Osteocyte (in vitro differentiated cells): Measurements from ENCODE around the gene AQP12B. TPM values are rescaled to one million over a fixed set of nuclear protein-coding genes. Genes with fewer than 3 reads are reported as not detected.
A peak's percentile ranks its signal among the peaks of the same experiment; 100 is the strongest.
"Not testable (repeated sequence)": the region's sequence is repeated elsewhere in the genome, so short reads cannot be mapped to it uniquely, and the experiment has no call there.

Experiments used
- DNase-seq: peaks from one replicate; pipeline ENCODE4 v3.0.0; 2021; ENCODE audit warnings: mixed read lengths; ENCODE audit not compliant: unreplicated experiment; ENCODE audit errors: extremely low spot score
- H3K27ac Mint-ChIP-seq: one replicate; pipeline ENCODE4 v1.8.0; 2021; ENCODE audit warnings: mild to moderate bottlenecking, mixed read lengths; ENCODE audit not compliant: unreplicated experiment
- H3K27me3 Mint-ChIP-seq: one replicate; pipeline ENCODE4 v1.8.0; 2021; ENCODE audit warnings: mixed read lengths; ENCODE audit not compliant: unreplicated experiment
- H3K36me3 Mint-ChIP-seq: one replicate; pipeline ENCODE4 v1.8.0; 2021; ENCODE audit warnings: mixed read lengths; ENCODE audit not compliant: unreplicated experiment
- H3K4me1 Mint-ChIP-seq: one replicate; pipeline ENCODE4 v1.8.0; 2021; ENCODE audit warnings: mixed read lengths; ENCODE audit not compliant: unreplicated experiment
- H3K4me3 Mint-ChIP-seq: one replicate; pipeline ENCODE4 v1.8.0; 2021; ENCODE audit warnings: mild to moderate bottlenecking, moderate library complexity, mixed read lengths; ENCODE audit not compliant: unreplicated experiment
- H3K9me3 Mint-ChIP-seq: one replicate; pipeline ENCODE4 v1.8.0; 2021; ENCODE audit warnings: mixed read lengths; ENCODE audit not compliant: unreplicated experiment
- CTCF ChIP-seq: fragments of 200-600 bp; sonication (generic); IDR thresholded peaks from 2 replicates; pipeline ENCODE4 v1.5.0; 2021; ENCODE audit warnings: antibody characterized with exemption, mild to moderate bottlenecking, moderate library complexity
- total RNA-seq: library from RNA; stranded (reverse); gene quantifications from 2 replicates; pipeline ENCODE4 v1.2.1, GENCODE V29; 2021

The AQP12B gene
- total RNA-seq, 1 donor from 2014 or later = not detected

DNA sequence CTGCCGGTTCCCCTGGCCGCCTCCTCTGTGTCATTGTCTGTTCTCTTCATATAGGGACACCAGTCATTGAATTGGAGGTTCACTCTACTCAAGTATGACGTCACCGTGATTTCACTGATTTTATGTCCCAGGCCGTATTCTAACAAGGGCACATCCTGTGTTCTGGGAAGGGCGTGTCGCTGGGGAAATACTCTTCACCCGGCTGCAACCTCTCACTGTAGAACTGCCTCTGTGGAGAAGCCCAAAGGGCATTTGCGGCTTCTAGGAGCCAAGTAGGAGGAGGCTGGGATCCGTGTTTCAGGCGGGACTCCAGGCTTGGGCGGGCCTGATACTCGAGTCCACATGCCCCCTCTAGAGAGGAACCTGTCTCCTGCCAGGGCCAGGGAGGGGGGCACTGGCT is 13.8 kb upstream of the AQP12B start:
- H3K9me3 Mint-ChIP-seq, H3K36me3 Mint-ChIP-seq: not testable (repeated sequence)

GRCh38 chr2:240695593-240695992 is 12.9 kb upstream of the AQP12B start:
- H3K36me3 Mint-ChIP-seq, H3K4me3 Mint-ChIP-seq, H3K9me3 Mint-ChIP-seq, H3K27ac Mint-ChIP-seq, H3K27me3 Mint-ChIP-seq, DNase-seq, H3K4me1 Mint-ChIP-seq: not testable (repeated sequence)

More for the DNA sequence above, 13.8 kb upstream of the AQP12B start:
- not testable (repeated sequence) for H3K27me3 Mint-ChIP-seq, DNase-seq, H3K4me3 Mint-ChIP-seq, H3K27ac Mint-ChIP-seq, H3K4me1 Mint-ChIP-seq

- not testable (repeated sequence) for H3K9me3 Mint-ChIP-seq, H3K4me3 Mint-ChIP-seq, H3K4me1 Mint-ChIP-seq, H3K36me3 Mint-ChIP-seq, H3K27ac Mint-ChIP-seq, DNase-seq, H3K27me3 Mint-ChIP-seq
Observed at GRCh38 chr2:240694304-240694703, 11.6 kb upstream of the AQP12B start.

DNA sequence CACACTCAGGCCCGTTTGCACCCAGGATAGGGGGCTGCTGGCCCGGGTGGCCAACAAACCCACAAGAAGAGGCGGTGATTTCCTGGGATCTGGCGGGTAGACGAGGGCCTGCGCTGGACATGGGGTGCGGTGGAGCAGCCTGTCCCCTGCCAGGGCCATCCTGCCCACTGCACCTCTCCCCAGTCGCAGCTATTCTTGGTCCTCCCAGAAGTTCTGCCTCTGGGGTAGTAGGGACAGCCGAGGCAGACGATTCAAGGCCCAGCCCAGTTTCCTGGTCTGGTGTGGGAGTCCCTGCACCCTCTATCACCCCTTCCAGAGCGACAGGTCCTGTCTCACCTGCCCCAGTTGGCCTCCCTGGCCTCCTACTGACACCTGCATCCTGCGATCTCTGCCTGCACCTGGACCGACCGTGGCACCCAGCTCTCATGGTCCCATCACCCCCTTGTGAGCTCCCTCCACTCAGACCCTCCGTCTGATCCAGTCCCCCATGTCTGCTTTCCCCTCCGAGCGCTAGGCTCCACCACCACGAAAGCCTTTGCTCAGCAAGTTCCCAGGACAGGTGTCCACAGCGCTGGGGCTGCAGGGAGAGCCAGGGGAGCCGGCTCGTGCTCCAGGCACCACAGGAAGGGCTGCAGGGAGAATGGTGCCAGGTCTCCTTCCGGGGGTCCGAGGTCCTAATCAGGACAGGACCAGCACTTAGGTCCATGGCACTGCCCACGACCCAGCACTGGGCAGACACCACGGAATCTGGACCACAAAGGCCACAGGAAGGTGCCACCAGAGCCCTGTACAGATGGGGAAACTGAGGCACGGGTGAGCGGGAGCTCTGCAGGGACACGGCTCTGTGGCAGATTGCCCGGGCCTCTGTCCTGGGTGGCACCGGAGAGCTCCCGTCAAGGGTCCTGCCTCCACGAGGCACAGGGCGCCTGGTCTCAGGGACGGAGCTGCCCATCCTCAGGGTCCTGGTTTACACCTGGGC is 10.2 kb upstream of the AQP12B start:
- H3K36me3 Mint-ChIP-seq, H3K4me3 Mint-ChIP-seq, H3K9me3 Mint-ChIP-seq, H3K4me1 Mint-ChIP-seq, H3K27me3 Mint-ChIP-seq, H3K27ac Mint-ChIP-seq: not testable (repeated sequence)
- peak; percentile 78 for DNase-seq

- H3K4me3 Mint-ChIP-seq, H3K27me3 Mint-ChIP-seq, H3K36me3 Mint-ChIP-seq, H3K27ac Mint-ChIP-seq, H3K9me3 Mint-ChIP-seq, H3K4me1 Mint-ChIP-seq: not testable (repeated sequence)
- peak; percentile 84 for DNase-seq
Observed at GRCh38 chr2:240691631-240692420, 9.1 kb upstream of the AQP12B start, which contains the start of gene AQP12A. TSS of gene AQP12A (plus strand) at chr2:240691866. CDS start at chr2:240691914, 48 bp downstream.

DNA sequence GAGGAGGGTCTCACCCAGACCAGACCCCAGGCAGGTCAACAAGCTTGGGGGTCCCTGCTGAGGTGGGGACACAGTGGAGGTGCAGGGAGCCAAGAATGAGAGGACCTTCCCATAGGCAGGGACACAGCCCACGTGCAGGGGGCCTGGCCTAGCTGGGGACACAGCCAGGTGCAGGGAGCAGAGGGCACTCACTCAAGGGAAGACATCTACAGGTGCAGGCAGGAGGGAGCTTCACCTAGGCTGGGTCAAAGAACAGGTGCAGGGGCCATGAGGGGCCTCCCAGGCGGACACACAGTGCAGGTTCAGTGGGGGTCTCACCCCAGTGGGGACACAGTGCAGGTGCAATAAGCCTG is 8.4 kb upstream of the AQP12B start:
- H3K36me3 Mint-ChIP-seq, H3K4me1 Mint-ChIP-seq, H3K9me3 Mint-ChIP-seq, DNase-seq, H3K4me3 Mint-ChIP-seq, H3K27ac Mint-ChIP-seq, H3K27me3 Mint-ChIP-seq: not testable (repeated sequence)

DNA sequence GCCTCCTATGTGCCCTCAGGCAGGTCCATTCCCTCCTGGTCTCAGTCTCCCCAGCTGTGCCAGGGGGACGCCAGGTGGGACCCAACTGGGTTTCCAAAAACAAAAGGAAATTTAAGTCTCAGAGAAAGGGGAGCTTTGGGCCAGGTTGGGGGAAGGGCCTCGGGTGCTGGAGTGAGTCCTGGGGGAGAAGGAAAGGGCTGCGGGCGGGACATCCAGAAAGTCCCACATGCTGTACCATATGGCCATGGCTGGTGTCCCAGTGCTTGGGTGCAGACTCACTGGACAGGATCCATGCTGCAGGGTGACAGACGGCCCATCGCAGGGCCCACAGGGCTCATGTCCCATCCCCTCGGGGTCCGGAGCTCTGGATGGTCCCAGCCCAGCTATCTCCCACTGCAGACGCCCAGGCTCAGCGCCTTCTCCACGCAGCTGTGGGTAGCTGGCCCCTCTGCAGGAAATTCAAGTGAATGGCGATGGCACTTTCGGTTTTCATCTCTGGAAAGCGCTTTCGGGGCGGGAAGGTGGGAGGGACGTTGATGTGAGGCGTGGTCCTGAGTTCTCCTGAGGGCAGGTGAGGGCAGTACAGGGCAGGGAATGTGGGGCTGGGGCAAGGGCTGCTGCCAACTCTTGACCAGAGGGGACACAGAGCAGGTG is 7.9 kb upstream of the AQP12B start:
- H3K27me3 Mint-ChIP-seq, H3K9me3 Mint-ChIP-seq, H3K27ac Mint-ChIP-seq, H3K4me3 Mint-ChIP-seq, H3K4me1 Mint-ChIP-seq, H3K36me3 Mint-ChIP-seq: not testable (repeated sequence)
- DNase-seq = peak; percentile 56

- H3K36me3 Mint-ChIP-seq = no peaks in the 10 kb centered on the region
- H3K4me1 Mint-ChIP-seq = no peaks in the 10 kb centered on the region
- H3K9me3 Mint-ChIP-seq = no peaks in the 10 kb centered on the region
- H3K27ac Mint-ChIP-seq = no peak overlapping the region
- peaks cover 9% of the 10 kb centered on the region for H3K27me3 Mint-ChIP-seq
- no peak overlapping the region for H3K4me3 Mint-ChIP-seq
- no peak for TF ChIP-seq CTCF
- peak; percentile 67 for DNase-seq
Observed at GRCh38 chr2:240689975-240690374, 7.3 kb upstream of the AQP12B start.
